HG03196 (cell line): ENCODE data around the gene RIN3.
"Not testable (repeated sequence)": the region's sequence is repeated elsewhere in the genome, so short reads cannot be mapped to it uniquely, and the experiment has no call there.

Source experiments
- ATAC-seq: cut with Tn5 transposase; IDR thresholded peaks from one replicate; pipeline ENCODE4 v1.9.1; 2021; ENCODE audit not compliant: unreplicated experiment

The RIN3 gene

GRCh38 chr14:92659765-92660561 is 146.4 kb downstream of the RIN3 start:
- no peak for ATAC-seq

- ATAC-seq, result no peak
These were observed 147.0 kb downstream of the RIN3 start for GRCh38 chr14:92660571-92660970.

- no peak for ATAC-seq
These were observed 149.5 kb downstream of the RIN3 start for GRCh38 chr14:92663049-92663448.

GRCh38 chr14:92665661-92666110 is 152.1 kb downstream of the RIN3 start:
- no peak for ATAC-seq

DNA sequence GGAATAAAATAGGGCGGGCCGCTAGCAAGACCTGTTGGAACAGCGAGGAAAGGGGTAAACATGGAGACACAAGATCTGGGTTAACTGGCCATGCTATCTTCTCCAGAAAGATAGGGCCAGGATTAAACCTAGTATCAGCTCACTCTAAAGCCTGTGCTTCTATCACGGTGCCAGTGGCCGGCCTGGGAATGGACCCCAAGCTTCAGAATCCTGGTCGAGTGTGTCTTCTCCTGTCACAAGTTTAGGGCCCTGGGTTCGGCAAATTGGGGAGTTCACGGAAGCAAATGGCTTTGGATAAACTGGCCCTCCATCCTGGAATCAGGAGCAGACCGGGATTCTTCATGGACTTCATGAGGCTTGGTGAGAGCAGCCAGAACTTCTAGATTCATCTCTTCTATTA is 152.7 kb downstream of the RIN3 start:
- no peak for ATAC-seq

GRCh38 chr14:92668276-92668973 is 154.8 kb downstream of the RIN3 start:
- peak; percentile 28 for ATAC-seq

GRCh38 chr14:92670160-92670559 is 156.6 kb downstream of the RIN3 start:
- ATAC-seq, result no peak

DNA sequence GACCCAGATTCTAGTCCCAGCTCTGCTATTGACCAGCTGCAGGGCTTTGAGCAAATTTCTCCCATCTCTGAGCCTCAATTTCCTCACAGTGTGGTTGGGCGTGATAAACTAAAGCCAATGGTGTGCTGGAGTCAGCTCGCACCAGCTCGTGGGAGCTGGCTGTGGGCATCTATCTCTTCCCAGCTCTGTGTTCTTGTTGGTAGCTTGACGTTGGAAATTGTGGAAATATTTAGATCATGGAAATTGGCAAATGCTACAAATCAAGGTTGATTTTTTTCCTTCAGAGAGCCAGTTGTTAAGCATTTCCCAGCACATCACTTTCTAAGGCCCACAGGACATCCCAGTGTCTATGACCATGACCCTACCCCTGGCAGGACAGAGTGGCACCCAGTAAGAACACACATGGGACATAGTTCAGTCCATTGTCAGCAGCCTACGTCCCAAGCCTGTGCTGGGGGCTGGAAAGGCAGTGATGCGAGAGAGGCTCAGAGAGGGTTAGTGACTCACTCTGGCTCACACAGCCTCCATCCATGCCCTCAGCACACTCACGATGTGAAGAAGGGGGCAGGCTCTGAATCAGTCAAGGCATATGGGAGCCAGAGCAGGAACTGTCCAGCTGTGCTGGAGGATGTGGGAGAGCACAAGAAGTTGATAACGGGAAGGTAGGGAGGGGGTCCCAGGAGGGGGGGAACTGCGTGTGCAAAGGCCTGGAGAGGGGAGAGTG is 157.2 kb downstream of the RIN3 start:
- no peak for ATAC-seq

- no peak for ATAC-seq
These were observed 160.1 kb downstream of the RIN3 start for GRCh38 chr14:92673601-92674150.

DNA sequence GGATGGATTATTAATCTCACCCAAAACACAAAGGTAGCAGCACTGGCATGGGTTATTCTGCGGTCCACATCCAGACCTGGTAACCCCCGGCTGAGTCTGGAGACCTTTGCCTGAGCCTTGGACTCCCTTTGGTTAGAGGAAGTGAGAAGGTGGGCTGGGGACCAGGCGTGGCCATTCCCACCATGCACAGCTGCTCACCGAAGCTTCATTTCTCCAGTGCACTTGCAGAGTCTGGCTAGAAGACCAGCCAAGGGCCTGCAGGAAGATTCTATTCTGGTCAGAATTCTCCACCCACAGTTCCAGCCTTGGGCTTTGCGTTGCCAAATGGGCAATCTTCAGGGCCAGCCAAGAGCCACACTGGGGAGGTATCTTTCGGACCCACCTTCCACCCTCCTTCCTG is 161.8 kb downstream of the RIN3 start:
- no peak for ATAC-seq

DNA sequence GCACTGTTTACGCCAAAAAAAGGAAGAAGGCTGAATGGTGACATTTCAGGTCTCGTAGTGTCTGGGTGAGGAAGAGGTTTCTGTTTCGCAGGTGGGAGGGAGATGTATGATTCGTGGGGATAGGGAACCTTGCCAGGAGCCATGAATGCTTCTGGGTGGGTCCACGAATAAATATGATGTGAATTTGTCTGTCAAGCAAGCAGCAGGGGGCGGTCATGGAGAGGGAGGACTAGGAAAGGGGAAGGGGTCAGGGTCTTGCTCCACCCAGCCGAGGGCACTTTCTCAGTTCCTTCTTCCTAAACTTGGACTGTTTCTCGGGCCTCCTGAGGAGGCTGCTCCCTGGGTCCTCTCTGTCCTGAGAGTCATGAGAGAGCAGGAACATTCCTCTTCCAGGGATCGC is 162.4 kb downstream of the RIN3 start:
- no peak for ATAC-seq

GRCh38 chr14:92676403-92677086 is 163.0 kb downstream of the RIN3 start:
- ATAC-seq, result no peak

GRCh38 chr14:92677087-92677668 is 163.6 kb downstream of the RIN3 start:
- peak; percentile 67 for ATAC-seq

DNA sequence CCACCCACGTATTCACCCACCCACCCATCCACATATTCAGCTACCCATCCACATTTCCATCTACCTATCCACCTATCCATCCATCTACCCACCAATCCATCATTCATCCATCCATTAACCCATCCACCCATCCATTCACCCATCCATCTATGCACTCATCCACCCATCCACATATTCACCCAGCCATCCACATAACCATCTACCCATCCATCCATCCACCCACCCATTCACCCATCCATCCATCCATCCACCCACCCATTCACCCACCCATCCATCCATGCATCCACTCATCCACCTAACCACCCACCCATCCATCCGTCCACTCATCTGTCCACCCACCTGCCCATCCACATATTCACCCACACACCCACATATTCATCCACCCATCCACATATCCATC is 164.4 kb downstream of the RIN3 start:
- ATAC-seq, result no peak

- ATAC-seq, result no peak
These were observed 165.2 kb downstream of the RIN3 start for GRCh38 chr14:92678766-92679165.

DNA sequence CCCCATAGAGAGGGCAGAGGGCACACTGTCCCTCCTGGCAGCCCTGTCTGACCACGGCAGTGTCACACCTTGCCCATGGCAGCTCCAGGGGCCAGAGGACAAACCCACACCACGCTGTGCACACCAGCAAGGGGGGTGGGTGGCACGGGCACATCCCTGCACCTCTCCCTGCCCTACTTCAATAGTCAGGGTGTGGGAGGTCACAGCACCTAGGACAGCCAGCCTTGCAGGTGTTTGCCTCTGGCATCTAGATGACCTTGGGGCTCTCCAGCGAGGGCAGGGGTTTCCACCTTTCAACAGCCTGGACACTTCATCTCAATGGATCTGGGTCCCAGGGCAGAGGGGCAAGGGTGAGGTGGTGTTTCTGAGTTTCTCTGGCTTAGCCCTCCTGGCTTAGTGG is 165.7 kb downstream of the RIN3 start:
- no peak for ATAC-seq

DNA sequence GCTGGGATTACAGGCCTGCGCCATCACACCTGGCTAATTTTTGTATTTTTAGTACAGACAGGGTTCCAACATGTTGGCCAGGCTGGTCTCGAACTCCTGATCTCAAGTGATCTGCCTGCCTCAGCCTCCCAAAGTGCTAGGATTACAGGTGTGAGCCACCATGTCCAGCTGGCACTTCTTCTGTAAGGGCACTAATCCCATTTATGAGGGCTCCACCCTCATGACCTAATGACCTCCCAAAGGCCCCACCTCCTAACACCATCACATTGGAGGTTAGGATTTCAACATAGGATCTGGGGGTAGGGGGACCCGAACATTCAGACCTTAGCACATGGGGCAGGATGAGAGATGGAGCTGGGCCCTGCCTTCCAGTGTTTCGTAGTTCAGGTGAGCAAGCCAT is 166.7 kb downstream of the RIN3 start:
- ATAC-seq, result not testable (repeated sequence)

- ATAC-seq, result no peak
These were observed 167.4 kb downstream of the RIN3 start for GRCh38 chr14:92680781-92681650.

- no peak for ATAC-seq
These were observed 169.5 kb downstream of the RIN3 start for GRCh38 chr14:92683041-92683440.
